LNCaP clone FGC (cell line): Measurements from ENCODE around the gene NUFIP2.
"Not testable (repeated sequence)": the region's sequence is repeated elsewhere in the genome, so short reads cannot be mapped to it uniquely, and the experiment has no call there.

Experiments
- DNase-seq: peaks from one replicate; pipeline ENCODE4 v3.0.0-alpha.2; 2011; ENCODE audit warnings: low read depth
- H3K4me3 ChIP-seq: 2 replicates; pipeline ENCODE4 v1.5.1; 2011; ENCODE audit warnings: mild to moderate bottlenecking, low read depth, low read length, control low read depth
- TF ChIP-seq, protein P1 (sequence below): IDR thresholded peaks from 2 replicates; pipeline ENCODE4 v1.5.1; 2012; ENCODE audit warnings: mild to moderate bottlenecking; ENCODE audit not compliant: control insufficient read depth, insufficient read depth; ENCODE audit errors: extremely low read depth

NUFIP2 gene

DNA sequence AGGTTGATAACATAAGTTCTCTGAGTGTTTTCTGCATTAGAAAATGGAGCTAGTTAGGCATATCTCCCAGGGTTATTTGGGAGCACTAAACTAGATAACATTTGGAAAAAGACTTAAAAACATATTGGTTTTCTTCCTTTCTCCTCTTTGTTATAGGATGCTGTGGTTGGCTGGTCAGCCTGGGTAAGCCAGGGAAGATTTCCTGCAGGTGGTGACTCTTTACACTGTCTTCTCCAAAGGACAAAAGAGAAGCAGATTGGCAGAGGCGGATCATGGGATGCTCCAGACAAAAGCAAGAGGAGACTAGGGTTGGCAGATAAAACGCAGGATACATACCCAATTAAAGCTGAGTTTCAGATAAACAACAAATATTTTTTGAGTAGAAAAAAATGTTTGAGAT lies 53.5 kb downstream of the NUFIP2 start:
- H3K4me3 ChIP-seq: no peak overlapping the region

DNA sequence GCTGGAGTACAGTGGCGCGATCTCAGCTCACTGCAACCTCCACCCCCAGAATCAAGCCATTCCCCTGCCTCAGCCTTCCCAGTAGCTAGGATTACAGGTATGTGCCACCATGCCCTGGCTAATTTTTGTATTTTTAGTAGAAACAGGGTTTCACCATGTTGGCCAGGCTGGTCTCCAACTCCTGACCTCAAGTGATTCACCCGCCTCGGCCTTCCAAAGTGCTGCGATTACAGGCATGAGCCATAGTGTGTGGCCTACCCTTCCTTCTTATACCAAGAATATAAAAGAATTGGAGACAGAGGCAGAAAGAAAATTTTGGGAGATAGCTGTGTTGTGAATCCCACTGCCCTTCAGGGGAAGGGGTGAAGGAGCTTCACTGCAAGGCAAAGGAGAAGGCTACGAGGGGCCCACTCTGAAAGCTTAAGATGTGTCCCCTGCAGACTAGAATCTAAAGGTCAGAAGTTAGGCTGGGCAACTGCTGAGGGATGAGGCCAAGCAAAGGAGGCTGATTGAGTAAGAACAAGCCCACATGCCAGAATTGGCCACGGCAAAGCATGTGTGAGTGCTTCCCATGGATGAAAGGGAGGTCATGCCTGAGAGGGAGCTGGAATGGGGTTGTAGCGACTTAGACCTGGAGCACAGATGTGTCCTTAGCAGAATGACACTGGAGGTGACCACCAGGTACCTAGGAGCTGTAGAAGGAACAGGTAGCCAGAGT lies 55.7 kb downstream of the NUFIP2 start:
- no peak for DNase-seq
- H3K4me3 ChIP-seq: no peak overlapping the region
- TF ChIP-seq, protein P1, sequence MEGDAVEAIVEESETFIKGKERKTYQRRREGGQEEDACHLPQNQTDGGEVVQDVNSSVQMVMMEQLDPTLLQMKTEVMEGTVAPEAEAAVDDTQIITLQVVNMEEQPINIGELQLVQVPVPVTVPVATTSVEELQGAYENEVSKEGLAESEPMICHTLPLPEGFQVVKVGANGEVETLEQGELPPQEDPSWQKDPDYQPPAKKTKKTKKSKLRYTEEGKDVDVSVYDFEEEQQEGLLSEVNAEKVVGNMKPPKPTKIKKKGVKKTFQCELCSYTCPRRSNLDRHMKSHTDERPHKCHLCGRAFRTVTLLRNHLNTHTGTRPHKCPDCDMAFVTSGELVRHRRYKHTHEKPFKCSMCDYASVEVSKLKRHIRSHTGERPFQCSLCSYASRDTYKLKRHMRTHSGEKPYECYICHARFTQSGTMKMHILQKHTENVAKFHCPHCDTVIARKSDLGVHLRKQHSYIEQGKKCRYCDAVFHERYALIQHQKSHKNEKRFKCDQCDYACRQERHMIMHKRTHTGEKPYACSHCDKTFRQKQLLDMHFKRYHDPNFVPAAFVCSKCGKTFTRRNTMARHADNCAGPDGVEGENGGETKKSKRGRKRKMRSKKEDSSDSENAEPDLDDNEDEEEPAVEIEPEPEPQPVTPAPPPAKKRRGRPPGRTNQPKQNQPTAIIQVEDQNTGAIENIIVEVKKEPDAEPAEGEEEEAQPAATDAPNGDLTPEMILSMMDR: no peak

More for the DNA sequence above, 53.5 kb downstream of the NUFIP2 start:
- DNase-seq: no peak
- TF ChIP-seq, protein P1: no peak

DNA sequence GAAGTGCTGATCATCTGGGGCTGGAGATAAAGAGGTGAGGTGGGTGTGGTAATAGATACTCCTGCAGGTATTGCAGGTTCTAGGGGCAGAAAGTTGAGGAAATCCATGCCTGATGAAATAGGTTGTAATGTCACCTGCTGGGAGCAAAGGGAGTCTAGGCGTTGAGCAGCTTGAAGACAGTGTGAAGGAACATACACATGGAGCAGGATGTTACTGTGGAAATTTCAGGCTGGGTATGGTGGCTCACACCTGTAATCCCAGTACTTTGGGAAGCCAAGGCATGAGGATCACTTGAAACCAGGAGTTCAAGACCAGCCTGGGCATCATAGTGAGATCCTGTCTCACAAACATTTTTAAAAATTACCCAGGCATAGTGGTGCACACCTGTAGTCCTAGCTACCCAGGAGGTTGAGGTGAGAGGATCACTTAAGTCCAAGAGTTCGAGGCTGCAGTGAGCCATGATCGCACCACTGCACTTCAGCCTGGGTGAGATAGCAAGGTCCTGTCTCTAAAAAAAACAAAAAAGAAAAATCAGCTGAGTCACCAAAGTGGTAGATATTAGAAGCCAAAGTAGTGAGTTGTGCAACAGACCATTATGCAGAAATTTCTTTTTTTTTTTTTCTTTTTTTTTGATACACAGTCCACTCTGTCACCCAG lies 56.3 kb downstream of the NUFIP2 start:
- no peak for DNase-seq
- TF ChIP-seq, protein P1: no peak
- H3K4me3 ChIP-seq: no peak overlapping the region

DNA sequence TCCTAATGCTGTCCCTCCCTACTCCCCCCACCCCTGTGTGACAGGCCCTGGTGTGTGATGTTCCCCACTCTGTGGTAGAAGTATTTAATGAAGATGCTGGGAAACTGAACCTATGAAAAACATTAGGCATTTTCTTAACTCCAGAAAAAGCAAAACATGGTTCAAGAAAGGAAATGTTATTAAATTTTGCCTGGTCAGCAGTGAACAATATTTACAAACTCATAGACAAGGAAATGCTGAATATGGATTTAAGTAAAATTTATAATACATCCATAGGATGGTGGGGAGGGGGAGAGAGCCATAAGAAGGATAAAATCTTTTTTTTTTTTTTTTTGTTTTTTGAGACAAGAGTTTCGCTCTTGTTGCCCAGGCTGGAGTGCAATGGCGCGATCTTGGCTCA lies 58.0 kb downstream of the NUFIP2 start:
- TF ChIP-seq, protein P1: no peak
- H3K4me3 ChIP-seq: no peak overlapping the region
- DNase-seq: no peak

DNA sequence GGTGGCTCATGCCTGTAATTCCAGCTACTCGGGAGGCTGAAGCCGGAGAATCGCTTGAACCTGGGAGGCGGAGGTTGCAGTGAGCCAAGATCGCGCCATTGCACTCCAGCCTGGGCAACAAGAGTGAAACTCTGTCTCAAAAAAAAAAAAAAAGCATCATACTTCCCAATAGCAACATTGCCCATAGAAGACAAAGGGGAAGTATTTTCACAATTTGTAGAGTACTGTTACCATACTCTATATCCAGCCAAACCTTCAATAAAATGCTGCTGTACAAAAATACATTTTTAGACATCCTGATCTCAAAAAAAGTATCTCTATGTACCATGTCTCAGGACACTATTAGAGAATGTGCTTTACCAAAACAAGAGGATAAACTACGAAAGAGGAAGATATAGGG lies 59.0 kb downstream of the NUFIP2 start:
- not testable (repeated sequence) for H3K4me3 ChIP-seq, DNase-seq

DNA sequence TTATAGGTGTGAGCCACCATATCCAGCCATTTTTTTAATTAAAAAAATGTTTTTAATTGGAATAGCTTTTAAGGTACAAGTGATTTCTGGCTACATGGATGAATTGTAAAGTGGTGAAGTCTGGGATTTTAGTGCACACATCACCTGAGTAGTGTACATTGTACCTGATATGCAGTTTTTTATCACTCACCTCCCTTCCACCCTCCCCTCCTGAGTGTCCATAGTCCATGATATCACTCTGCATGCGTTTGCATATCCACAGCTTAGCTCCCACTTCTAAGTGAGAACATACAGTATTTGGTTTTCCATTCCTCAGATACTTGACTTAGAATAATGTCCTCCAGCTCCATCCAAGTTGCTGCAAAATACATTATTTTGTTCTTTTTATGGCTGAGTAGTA lies 60.6 kb downstream of the NUFIP2 start:
- no peak for DNase-seq
- H3K4me3 ChIP-seq: no peak overlapping the region
- TF ChIP-seq, protein P1: no peak

DNA sequence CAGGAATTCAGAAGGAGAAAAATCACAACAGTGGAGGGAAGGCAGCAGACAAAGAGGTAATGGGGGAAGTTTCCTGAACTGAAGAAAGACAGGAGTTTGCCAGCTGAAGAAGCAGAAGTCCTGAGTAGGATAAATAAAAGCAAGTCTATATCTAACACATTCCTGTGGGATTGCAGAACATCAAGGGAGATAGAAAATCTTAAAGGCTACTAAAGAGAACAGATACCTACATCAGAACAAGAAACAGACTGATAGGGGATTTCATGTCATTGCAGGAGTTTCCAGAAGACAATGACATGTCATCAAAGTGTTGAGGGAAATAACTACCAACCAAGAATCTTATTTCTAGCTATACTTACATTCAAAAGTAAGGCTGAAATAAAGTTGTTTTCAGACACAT lies 68.6 kb downstream of the NUFIP2 start:
- no peak overlapping the region for H3K4me3 ChIP-seq
- DNase-seq: no peak
- TF ChIP-seq, protein P1: no peak

DNA sequence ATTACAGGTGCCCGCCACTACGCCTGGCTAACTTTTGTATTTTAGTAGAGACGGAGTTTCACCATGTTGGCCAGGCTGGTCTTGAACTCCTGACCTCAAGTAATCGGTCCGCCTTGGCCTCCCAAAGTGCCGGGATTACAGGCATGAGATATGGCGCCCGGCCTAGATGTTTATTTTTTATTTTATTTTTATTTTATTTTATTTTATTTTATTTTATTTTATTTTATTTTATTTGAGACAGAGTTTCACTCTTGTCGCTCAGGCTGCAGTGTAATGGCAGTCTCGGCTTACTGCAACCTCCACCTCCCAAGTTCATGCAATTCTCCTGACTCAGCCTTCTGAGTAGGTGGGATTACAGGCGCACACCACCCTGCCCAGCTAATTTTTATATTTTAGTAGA lies 72.6 kb downstream of the NUFIP2 start:
- not testable (repeated sequence) for H3K4me3 ChIP-seq

More for the DNA sequence above, 72.6 kb downstream of the NUFIP2 start:
- DNase-seq: not testable (repeated sequence)
